HEK293 (cell line): ENCODE data around the gene EBP.
A peak's percentile ranks its signal among the peaks of the same experiment; 100 is the strongest.

Experiments
- EGR2 ChIP-seq: fragments of 450-650 bp; formaldehyde crosslinking; IDR thresholded peaks from 2 replicates; pipeline ENCODE4 v1.5.1; 2016; ENCODE audit warnings: low read depth, missing biosample characterization, missing genetic modification characterization
- KLF16 ChIP-seq: fragments of 450-650 bp; formaldehyde crosslinking; IDR thresholded peaks from 2 replicates; pipeline ENCODE4 v1.5.1; 2017; ENCODE audit warnings: missing biosample characterization, missing genetic modification characterization
- SCRT2 ChIP-seq: fragments of 450-650 bp; formaldehyde crosslinking; IDR thresholded peaks from 2 replicates; pipeline ENCODE4 v1.5.1; 2016; ENCODE audit warnings: missing biosample characterization, missing genetic modification characterization
- SP3 ChIP-seq: fragments of 450-650 bp; formaldehyde crosslinking; IDR thresholded peaks from 2 replicates; pipeline ENCODE4 v1.5.1; 2016; ENCODE audit warnings: missing biosample characterization, missing genetic modification characterization
- SP7 ChIP-seq: fragments of 450-650 bp; formaldehyde crosslinking; IDR thresholded peaks from 2 replicates; pipeline ENCODE4 v1.5.1; 2016; ENCODE audit warnings: missing biosample characterization, missing genetic modification characterization
- ZBTB17 ChIP-seq: fragments of 450-650 bp; formaldehyde crosslinking; IDR thresholded peaks from 2 replicates; pipeline ENCODE4 v1.5.1; 2016; ENCODE audit warnings: missing biosample characterization, missing genetic modification characterization
- ZBTB20 ChIP-seq: fragments of 450-650 bp; formaldehyde crosslinking; IDR thresholded peaks from 2 replicates; pipeline ENCODE4 v1.5.1; 2016; ENCODE audit warnings: missing biosample characterization, missing genetic modification characterization
- ZNF184 ChIP-seq: fragments of 450-650 bp; IDR thresholded peaks from 2 replicates; pipeline ENCODE4 v1.5.1; 2018; ENCODE audit warnings: missing biosample characterization, mild to moderate bottlenecking, missing genetic modification characterization
- ZNF202 ChIP-seq: fragments of 450-650 bp; formaldehyde crosslinking; IDR thresholded peaks from 2 replicates; pipeline ENCODE4 v1.5.1; 2016; ENCODE audit warnings: missing biosample characterization, missing genetic modification characterization, borderline replicate concordance
- ZNF223 ChIP-seq: fragments of 450-650 bp; formaldehyde crosslinking; IDR thresholded peaks from 2 replicates; pipeline ENCODE4 v1.5.1; 2016; ENCODE audit warnings: missing biosample characterization, missing genetic modification characterization
- ZNF335 ChIP-seq: fragments of 450-650 bp; formaldehyde crosslinking; conservative IDR thresholded peaks from 2 replicates; pipeline ENCODE4 v1.5.1; 2016; ENCODE audit warnings: missing biosample characterization, missing genetic modification characterization
- ZNF391 ChIP-seq: fragments of 450-650 bp; formaldehyde crosslinking; IDR thresholded peaks from 2 replicates; pipeline ENCODE4 v1.5.1; 2016; ENCODE audit warnings: low read depth, missing biosample characterization, missing genetic modification characterization, borderline replicate concordance
- ZNF600 ChIP-seq: fragments of 450-650 bp; formaldehyde crosslinking; IDR thresholded peaks from 2 replicates; pipeline ENCODE4 v1.5.1; 2016; ENCODE audit warnings: missing biosample characterization, missing genetic modification characterization
- ZNF658 ChIP-seq: fragments of 450-650 bp; formaldehyde crosslinking; IDR thresholded peaks from 2 replicates; pipeline ENCODE4; 2016; ENCODE audit warnings: missing biosample characterization, missing genetic modification characterization
- ZNF660 ChIP-seq: fragments of 450-650 bp; IDR thresholded peaks from 2 replicates; pipeline ENCODE4 v1.5.1; 2018; ENCODE audit warnings: missing biosample characterization, mild to moderate bottlenecking, missing genetic modification characterization
- ZNF677 ChIP-seq: fragments of 450-650 bp; IDR thresholded peaks from 2 replicates; pipeline ENCODE4 v1.5.0; 2018; ENCODE audit warnings: missing biosample characterization, mild to moderate bottlenecking, missing genetic modification characterization, moderate library complexity
- ZNF76 ChIP-seq: fragments of 450-650 bp; formaldehyde crosslinking; IDR thresholded peaks from 2 replicates; pipeline ENCODE4; 2016; ENCODE audit warnings: low read depth, missing biosample characterization, missing genetic modification characterization, borderline replicate concordance
- ZNF843 ChIP-seq: fragments of 450-650 bp; formaldehyde crosslinking; IDR thresholded peaks from 2 replicates; pipeline ENCODE4 v1.5.1; 2016; ENCODE audit warnings: missing biosample characterization, missing genetic modification characterization
- TF ChIP-seq, protein P1 (sequence below): fragments of 450-650 bp; formaldehyde crosslinking; conservative IDR thresholded peaks from 2 replicates; pipeline ENCODE4 v1.5.1; 2016; ENCODE audit warnings: low read depth, missing biosample characterization, missing genetic modification characterization
- TF ChIP-seq, protein P2 (sequence below): fragments of 450-650 bp; formaldehyde crosslinking; IDR thresholded peaks from 2 replicates; pipeline ENCODE4 v1.5.1; 2016; ENCODE audit warnings: missing biosample characterization, missing genetic modification characterization
- TF ChIP-seq, protein P3 (sequence below): fragments of 450-650 bp; formaldehyde crosslinking; IDR thresholded peaks from 2 replicates; pipeline ENCODE4 v1.5.0; 2017; ENCODE audit warnings: missing biosample characterization, missing genetic modification characterization, borderline replicate concordance
- TF ChIP-seq, protein P4 (sequence below): fragments of 450-650 bp; formaldehyde crosslinking; optimal IDR thresholded peaks from 2 replicates; pipeline ENCODE3; 2016; ENCODE audit warnings: missing biosample characterization, mild to moderate bottlenecking, missing genetic modification characterization
- TF ChIP-seq, protein P5 (sequence below): fragments of 450-650 bp; formaldehyde crosslinking; IDR thresholded peaks from 2 replicates; pipeline ENCODE4 v1.5.1; 2017; ENCODE audit warnings: missing biosample characterization, mild to moderate bottlenecking, missing genetic modification characterization, moderate library complexity

Gene EBP

DNA sequence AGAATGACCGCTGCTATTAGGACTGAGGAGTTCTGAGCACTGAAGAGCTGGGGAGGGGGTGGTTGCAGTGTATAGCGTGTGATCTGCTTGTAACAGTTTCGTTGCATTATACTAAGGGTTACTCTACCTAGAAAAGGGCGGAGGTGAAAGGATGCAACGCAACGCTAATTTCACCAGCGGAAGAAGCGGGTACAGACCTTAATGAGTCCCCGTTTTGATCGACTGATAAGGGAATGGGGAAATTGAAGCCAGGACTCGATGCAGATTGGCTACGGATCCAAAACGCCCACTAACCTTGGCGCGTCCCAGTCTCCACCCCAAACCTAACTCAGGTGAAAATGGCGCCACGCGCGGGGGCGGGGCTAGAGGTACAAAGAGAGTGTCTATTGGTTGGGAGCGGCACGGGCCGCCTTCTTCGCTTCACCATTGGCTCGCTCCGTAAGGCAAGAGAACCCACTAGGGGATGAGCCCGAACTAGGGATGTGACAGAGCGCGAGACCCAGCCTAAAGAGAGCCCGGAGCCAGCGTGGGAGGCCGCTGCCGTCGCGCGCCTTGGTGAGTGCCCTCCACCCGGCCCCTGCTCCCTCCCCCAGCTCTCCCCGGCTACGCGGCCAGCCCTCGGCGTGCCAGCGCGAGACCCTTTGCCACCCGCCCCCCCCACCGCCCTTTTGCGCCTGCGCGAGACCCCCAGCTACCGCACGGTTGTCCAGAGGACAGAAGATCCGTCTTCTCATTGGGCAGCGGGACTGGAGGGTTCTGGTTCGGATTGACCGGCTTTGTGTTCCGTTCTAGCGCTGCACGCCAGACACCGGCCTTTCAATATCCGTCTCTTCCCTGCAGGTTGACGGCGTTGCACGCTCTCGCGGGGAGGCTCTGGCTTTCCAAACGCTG, at the start of gene EBP (continued):
- TF ChIP-seq, protein P1, sequence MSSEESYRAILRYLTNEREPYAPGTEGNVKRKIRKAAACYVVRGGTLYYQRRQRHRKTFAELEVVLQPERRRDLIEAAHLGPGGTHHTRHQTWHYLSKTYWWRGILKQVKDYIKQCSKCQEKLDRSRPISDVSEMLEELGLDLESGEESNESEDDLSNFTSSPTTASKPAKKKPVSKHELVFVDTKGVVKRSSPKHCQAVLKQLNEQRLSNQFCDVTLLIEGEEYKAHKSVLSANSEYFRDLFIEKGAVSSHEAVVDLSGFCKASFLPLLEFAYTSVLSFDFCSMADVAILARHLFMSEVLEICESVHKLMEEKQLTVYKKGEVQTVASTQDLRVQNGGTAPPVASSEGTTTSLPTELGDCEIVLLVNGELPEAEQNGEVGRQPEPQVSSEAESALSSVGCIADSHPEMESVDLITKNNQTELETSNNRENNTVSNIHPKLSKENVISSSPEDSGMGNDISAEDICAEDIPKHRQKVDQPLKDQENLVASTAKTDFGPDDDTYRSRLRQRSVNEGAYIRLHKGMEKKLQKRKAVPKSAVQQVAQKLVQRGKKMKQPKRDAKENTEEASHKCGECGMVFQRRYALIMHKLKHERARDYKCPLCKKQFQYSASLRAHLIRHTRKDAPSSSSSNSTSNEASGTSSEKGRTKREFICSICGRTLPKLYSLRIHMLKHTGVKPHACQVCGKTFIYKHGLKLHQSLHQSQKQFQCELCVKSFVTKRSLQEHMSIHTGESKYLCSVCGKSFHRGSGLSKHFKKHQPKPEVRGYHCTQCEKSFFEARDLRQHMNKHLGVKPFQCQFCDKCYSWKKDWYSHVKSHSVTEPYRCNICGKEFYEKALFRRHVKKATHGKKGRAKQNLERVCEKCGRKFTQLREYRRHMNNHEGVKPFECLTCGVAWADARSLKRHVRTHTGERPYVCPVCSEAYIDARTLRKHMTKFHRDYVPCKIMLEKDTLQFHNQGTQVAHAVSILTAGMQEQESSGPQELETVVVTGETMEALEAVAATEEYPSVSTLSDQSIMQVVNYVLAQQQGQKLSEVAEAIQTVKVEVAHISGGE (tag by site-specific recombination) = peak; percentile 88
- TF ChIP-seq, protein P2, sequence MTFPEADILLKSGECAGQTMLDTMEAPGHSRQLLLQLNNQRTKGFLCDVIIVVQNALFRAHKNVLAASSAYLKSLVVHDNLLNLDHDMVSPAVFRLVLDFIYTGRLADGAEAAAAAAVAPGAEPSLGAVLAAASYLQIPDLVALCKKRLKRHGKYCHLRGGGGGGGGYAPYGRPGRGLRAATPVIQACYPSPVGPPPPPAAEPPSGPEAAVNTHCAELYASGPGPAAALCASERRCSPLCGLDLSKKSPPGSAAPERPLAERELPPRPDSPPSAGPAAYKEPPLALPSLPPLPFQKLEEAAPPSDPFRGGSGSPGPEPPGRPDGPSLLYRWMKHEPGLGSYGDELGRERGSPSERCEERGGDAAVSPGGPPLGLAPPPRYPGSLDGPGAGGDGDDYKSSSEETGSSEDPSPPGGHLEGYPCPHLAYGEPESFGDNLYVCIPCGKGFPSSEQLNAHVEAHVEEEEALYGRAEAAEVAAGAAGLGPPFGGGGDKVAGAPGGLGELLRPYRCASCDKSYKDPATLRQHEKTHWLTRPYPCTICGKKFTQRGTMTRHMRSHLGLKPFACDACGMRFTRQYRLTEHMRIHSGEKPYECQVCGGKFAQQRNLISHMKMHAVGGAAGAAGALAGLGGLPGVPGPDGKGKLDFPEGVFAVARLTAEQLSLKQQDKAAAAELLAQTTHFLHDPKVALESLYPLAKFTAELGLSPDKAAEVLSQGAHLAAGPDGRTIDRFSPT (tag by site-specific recombination) = peak; percentile 68; the same call in 1 of the 2 replicates
- TF ChIP-seq SCRT2 (tag by site-specific recombination) = no peak
- TF ChIP-seq, protein P3, sequence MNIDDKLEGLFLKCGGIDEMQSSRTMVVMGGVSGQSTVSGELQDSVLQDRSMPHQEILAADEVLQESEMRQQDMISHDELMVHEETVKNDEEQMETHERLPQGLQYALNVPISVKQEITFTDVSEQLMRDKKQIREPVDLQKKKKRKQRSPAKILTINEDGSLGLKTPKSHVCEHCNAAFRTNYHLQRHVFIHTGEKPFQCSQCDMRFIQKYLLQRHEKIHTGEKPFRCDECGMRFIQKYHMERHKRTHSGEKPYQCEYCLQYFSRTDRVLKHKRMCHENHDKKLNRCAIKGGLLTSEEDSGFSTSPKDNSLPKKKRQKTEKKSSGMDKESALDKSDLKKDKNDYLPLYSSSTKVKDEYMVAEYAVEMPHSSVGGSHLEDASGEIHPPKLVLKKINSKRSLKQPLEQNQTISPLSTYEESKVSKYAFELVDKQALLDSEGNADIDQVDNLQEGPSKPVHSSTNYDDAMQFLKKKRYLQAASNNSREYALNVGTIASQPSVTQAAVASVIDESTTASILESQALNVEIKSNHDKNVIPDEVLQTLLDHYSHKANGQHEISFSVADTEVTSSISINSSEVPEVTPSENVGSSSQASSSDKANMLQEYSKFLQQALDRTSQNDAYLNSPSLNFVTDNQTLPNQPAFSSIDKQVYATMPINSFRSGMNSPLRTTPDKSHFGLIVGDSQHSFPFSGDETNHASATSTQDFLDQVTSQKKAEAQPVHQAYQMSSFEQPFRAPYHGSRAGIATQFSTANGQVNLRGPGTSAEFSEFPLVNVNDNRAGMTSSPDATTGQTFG (tag by site-specific recombination) = no peak
- 0 out of 2 replicates have a peak, but pooled peaks have one; percentile 51 for TF ChIP-seq KLF16 (tag by site-specific recombination)
- TF ChIP-seq, protein P4, sequence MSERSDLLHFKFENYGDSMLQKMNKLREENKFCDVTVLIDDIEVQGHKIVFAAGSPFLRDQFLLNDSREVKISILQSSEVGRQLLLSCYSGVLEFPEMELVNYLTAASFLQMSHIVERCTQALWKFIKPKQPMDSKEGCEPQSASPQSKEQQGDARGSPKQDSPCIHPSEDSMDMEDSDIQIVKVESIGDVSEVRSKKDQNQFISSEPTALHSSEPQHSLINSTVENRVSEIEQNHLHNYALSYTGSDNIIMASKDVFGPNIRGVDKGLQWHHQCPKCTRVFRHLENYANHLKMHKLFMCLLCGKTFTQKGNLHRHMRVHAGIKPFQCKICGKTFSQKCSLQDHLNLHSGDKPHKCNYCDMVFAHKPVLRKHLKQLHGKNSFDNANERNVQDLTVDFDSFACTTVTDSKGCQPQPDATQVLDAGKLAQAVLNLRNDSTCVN (tag by site-specific recombination) = peak; percentile 87
- TF ChIP-seq SP7 (tag by site-specific recombination) = peak; percentile 79
- TF ChIP-seq ZNF843 (tag by site-specific recombination) = no peak
- TF ChIP-seq ZNF658 (tag by site-specific recombination) = no peak
- TF ChIP-seq ZNF184 = 0 out of 2 replicates have a peak, but pooled peaks have one; percentile 28
- TF ChIP-seq, protein P5, sequence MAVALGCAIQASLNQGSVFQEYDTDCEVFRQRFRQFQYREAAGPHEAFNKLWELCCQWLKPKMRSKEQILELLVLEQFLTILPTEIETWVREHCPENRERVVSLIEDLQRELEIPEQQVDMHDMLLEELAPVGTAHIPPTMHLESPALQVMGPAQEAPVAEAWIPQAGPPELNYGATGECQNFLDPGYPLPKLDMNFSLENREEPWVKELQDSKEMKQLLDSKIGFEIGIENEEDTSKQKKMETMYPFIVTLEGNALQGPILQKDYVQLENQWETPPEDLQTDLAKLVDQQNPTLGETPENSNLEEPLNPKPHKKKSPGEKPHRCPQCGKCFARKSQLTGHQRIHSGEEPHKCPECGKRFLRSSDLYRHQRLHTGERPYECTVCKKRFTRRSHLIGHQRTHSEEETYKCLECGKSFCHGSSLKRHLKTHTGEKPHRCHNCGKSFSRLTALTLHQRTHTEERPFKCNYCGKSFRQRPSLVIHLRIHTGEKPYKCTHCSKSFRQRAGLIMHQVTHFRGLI (tag by site-specific recombination) = no peak
- TF ChIP-seq ZNF391 (tag by site-specific recombination) = peak; percentile 43; the same call in 1 of the 2 replicates
- no peak for TF ChIP-seq ZNF202
- TF ChIP-seq SP3 (tag by site-specific recombination) = peak; percentile 88
- TF ChIP-seq ZNF76 (tag by site-specific recombination) = no peak; the same call in 1 of the 2 replicates
- peak; percentile 63; the same call in 1 of the 2 replicates for TF ChIP-seq ZBTB20 (tag by site-specific recombination)
- peak; percentile 28; the same call in 1 of the 2 replicates for TF ChIP-seq ZNF600 (tag by site-specific recombination)
- TF ChIP-seq ZNF677 (tag by site-specific recombination) = no peak
- TF ChIP-seq ZNF660 (tag by site-specific recombination) = peak; percentile 50; the same call in 1 of the 2 replicates
- TF ChIP-seq ZBTB17 (tag by site-specific recombination) = peak; percentile 63
- TF ChIP-seq ZNF223 = no peak
- TF ChIP-seq ZNF335 (tag by site-specific recombination) = peak; percentile 39; the same call in 1 of the 2 replicates
- TF ChIP-seq EGR2 = peak; percentile 55; the same call in 1 of the 2 replicates
